Right cardiac atrium (tissue), 5 donors: ENCODE data around the gene VSIR. TPM values are rescaled to one million over a fixed set of nuclear protein-coding genes. Genes with fewer than 3 reads are reported as not detected.

Source experiments
- ATAC-seq, 2 donors: fragments of 200-7000 bp; cut with Tn5 transposase; one replicate each; pipeline versions ENCODE4 v1.8.0 to v1.9.1; 2020; ENCODE audit warnings: moderate library complexity in 2 of 2, mild to moderate bottlenecking in 1 of 2
- DNase-seq, 3 donors: peaks; one replicate each; pipeline ENCODE4 v3.0.0-alpha.2; 2020
- H3K27ac ChIP-seq: one replicate; pipeline ENCODE4 v1.5.1; 2013; ENCODE audit warnings: mild to moderate bottlenecking, low read length, control low read depth, moderate library complexity
- H3K27me3 ChIP-seq: one replicate; pipeline ENCODE4 v1.6.1; 2013; ENCODE audit not compliant: control insufficient read depth, insufficient read depth
- H3K4me1 ChIP-seq: one replicate; pipeline ENCODE4 v1.6.1; 2013; ENCODE audit warnings: low read length; ENCODE audit not compliant: control insufficient read depth, insufficient read depth
- H3K4me3 ChIP-seq: one replicate; pipeline ENCODE4 v1.5.1; 2013; ENCODE audit warnings: low read length, control low read depth
- H3K9me3 ChIP-seq: one replicate; pipeline ENCODE4 v1.6.1; 2013; ENCODE audit warnings: low read length; ENCODE audit not compliant: control insufficient read depth
- WGBS: extraction: QIAGEN DNeasy Blood & Tissue Kit; methylation state at CpG from one replicate; pipeline ENCODE4 v1.1.7; 2013; 5-methylcytosine and 5-hydroxymethylcytosine counted together
- intact Hi-C, 4 donors: fragments of 100-400 bp; cut with DNase I; formaldehyde crosslinking; loops; one replicate each; pipeline versions ENCODE4 v1.11.0 to v1.14.0; 2022 to 2023
- polyA plus RNA-seq: library from polyadenylated mRNA; stranded (reverse); fragments of 200-250 nt; gene quantifications from one replicate; pipeline ENCODE4 v1.2.3, GENCODE V29; 2013
- total RNA-seq, 4 donors: library from RNA; stranded (reverse); fragmentation: NEBNext Ultra II Directional; extraction: Animal tissue kit (Norgen Biotek cat#: 25700); gene quantifications; one replicate each; pipeline ENCODE4 v1.2.1, GENCODE V29; 2021
- donor health status: healthy with polysubstance abuse.
- donor health status: DM: no; HTN: yes; CAD: no.
- donor health status: DM: no; HTN: no; CAD: no.
- donor health status: DM: no; HTN: yes; CAD: no; lungs with severe emphysema.
- donor health status: DM: yes; HTN: yes; CAD: no.

Gene VSIR
- total and polyA plus RNA-seq, 5 donors: 29.3 to 55.1 (median 36.8) TPM

DNA sequence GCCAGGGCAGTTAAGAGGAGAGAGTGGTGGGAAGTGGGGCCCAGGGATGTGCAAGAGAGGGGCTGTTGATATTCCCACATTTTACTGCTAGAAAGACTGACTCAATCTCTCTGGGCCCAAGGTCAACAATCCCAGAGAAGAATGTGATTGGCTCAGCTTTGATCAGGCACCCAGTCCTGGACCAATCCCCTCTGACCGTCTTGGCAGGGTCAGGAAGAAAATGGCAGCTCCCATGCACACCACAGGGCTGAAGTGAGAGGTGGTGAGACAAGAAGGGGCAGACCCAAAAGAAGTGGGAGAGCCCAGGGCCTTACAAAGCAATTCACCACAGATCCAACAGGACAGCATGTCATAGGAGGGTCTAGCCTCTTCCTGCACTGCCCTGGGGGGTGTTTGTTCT is 50.5 kb downstream of the VSIR start:
- Histone ChIP-seq H3K4me1 (peaks cover 18% of the 10 kb centered on the region), H3K27me3 (no peaks in the 10 kb centered on the region), H3K4me3 (no peak overlapping the region), H3K9me3 (no peaks in the 10 kb centered on the region), H3K27ac (no peak overlapping the region)
- ATAC-seq (no peak), DNase-seq (no peak)
- intact Hi-C loops: no loop called here
- 80% methylated on average over 1 of the region's 1 CpG for WGBS

- H3K4me3 ChIP-seq: no peak overlapping the region
- H3K27me3 ChIP-seq: no peaks in the 10 kb centered on the region
- no peak overlapping the region for H3K27ac ChIP-seq
- no peak for ATAC-seq
- intact Hi-C loops: no loop called here
- peak in 1 of 3 donors; percentile 35 for DNase-seq
- peaks cover 12% of the 10 kb centered on the region for H3K4me1 ChIP-seq
- H3K9me3 ChIP-seq: no peaks in the 10 kb centered on the region
- WGBS: 95% methylated on average over 6 of the region's 6 CpGs
Observed at GRCh38 chr10:71721313-71721712, 52.0 kb downstream of the VSIR start.

DNA sequence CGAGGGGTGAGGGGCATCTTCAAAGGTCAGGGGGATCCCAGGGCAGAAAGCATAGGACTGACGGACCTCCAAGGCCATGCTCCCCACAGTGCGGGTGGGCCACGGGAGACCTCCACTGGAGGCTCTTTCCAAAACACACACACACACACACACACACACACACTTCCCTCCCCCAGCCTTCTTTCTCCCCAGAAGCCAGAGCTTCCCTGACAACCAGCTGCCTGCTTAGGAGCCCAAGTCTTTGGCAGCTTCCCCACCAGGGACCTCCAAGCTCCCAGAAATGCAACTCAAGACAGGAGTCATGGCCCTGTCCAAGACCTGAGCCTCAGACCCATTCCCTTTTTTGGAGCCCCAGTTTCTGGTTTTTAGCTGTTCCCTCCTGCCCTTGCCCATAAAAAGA is 53.0 kb downstream of the VSIR start:
- H3K9me3 ChIP-seq: no peaks in the 10 kb centered on the region
- DNase-seq (peak in 1 of 3 donors; percentile 56), ATAC-seq (no peak)
- intact Hi-C loops: no loop called here
- 86% methylated on average over 4 of the region's 4 CpGs for WGBS
- peaks cover 14% of the 10 kb centered on the region for H3K4me1 ChIP-seq
- H3K4me3 ChIP-seq: no peak overlapping the region
- H3K27me3 ChIP-seq: no peaks in the 10 kb centered on the region
- H3K27ac ChIP-seq: no peak overlapping the region

DNA sequence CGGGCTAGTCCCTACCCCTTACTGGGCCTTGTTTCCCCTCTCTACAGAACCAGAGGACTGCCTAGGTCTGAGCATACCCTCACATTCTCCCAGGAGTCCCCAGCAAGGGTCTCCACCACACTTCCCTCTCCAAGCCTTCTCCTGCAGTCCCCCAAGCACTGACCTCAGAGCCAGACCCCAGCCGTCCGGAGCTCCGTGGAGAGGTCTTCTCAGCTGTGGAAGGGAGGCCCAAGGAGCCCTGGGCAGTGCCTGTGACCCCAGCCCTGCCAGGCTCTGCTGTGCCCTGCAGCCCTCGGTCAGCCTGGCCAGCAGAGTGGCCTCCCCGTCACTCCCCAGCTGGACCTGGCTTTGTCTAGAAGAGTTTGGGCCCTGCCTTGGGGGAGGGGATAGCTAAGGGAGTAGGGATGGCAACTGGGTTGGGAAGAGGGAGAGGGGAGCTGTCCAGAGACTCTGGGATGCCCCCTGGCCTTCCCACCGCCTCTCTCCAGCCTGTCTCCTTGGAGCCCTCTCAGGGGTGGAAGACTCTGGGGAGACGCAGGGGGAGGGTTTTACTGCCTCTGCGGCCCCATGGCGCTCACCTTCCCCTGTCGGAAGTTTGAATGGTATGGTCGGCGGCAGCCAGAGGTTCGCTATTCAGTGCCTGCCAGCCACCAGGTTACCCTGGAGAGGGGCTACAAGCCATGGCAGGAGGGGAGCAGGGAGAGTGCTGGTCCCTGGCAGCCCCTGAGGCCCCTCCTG is 53.7 kb downstream of the VSIR start, which contains the start of gene C10orf105:
Gene C10orf105 (minus strand): TSS at position 315 of the 738 bp plus-strand sequence. CDS start 3,441 bp downstream, outside the sequence.
- H3K27ac ChIP-seq: peak within 1 kb of the TSS; percentile 74
- H3K27me3 ChIP-seq: no peaks in the 10 kb centered on the region
- intact Hi-C loops: loop anchor here in 1 of 4 donors (5.0 kb wide), 1 partner anchor 53 kb away; the partner anchor contains the start of gene VSIR
- 82% methylated on average over 14 of the region's 14 CpGs for WGBS
- H3K4me3 ChIP-seq: no peak within 1 kb of the TSS
- H3K4me1 ChIP-seq: peaks cover 19% of the 10 kb centered on the region
- ATAC-seq (peak; percentile 2), DNase-seq (peak in 2 of 3 donors; percentile 59 to 70)
- no peaks in the 10 kb centered on the region for H3K9me3 ChIP-seq

GRCh38 chr10:71719042-71719441 is 54.3 kb downstream of the VSIR start:
- Histone ChIP-seq H3K4me1 (peaks cover 25% of the 10 kb centered on the region), H3K27me3 (no peaks in the 10 kb centered on the region), H3K9me3 (no peaks in the 10 kb centered on the region), H3K27ac (peak overlapping the region; percentile 74), H3K4me3 (no peak overlapping the region)
- DNase-seq (peak; percentile 81 to 94 (median 94)), ATAC-seq (peak; percentile 64 to 76)
- WGBS: 33% methylated on average over 7 of the region's 7 CpGs
- intact Hi-C loops: loop anchor here in 1 of 4 donors (5.0 kb wide), 1 partner anchor 53 kb away; the partner anchor contains the start of gene VSIR

- intact Hi-C loops: loop anchor here in 1 of 4 donors (5.0 kb wide), 1 partner anchor 54 kb away; the partner anchor contains the start of gene VSIR
- Histone ChIP-seq H3K4me1 (peaks cover 30% of the 10 kb centered on the region), H3K27me3 (no peaks in the 10 kb centered on the region), H3K9me3 (no peaks in the 10 kb centered on the region), H3K27ac (peak overlapping the region; percentile 60), H3K4me3 (no peak overlapping the region)
- WGBS: 69% methylated on average over 10 of the region's 10 CpGs
- DNase-seq (peak; percentile 50 to 79 (median 69)), ATAC-seq (peak in 1 of 2 donors; percentile 9)
Observed at GRCh38 chr10:71718165-71718698, 55.1 kb downstream of the VSIR start.

- DNase-seq (peak in 2 of 3 donors; percentile 62 to 73), ATAC-seq (no peak)
- intact Hi-C loops: loop anchor here in 1 of 4 donors (5.0 kb wide), 1 partner anchor 55 kb away; the partner anchor contains the start of gene VSIR
- 54% methylated on average over 2 of the region's 2 CpGs for WGBS
- H3K27me3 ChIP-seq: no peaks in the 10 kb centered on the region
- no peak overlapping the region for H3K4me3 ChIP-seq
- H3K27ac ChIP-seq: peak overlapping the region; percentile 3
- no peaks in the 10 kb centered on the region for H3K9me3 ChIP-seq
- peaks cover 33% of the 10 kb centered on the region for H3K4me1 ChIP-seq
Observed at GRCh38 chr10:71717551-71717951, 55.8 kb downstream of the VSIR start.

DNA sequence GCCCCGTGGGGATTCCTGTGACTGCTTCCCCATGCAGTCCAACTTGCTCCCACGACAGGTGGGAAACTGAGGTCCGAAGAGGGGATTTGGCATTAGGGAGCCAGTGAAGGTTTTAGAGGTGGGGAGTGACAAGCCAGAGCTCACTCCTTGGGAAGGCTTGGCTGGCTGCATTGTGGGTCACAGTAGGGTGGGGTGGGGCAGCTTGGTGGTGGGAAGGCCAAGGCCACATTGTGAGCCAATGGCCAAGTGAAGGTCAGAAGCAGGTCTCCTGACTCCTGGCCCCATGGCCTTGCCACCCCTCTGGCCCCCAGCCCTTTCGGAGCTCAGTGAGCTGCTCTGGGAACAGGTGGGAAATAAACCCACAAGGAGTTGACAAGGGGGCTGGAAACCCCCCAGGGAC is 56.3 kb downstream of the VSIR start:
- Histone ChIP-seq H3K4me1 (peaks cover 34% of the 10 kb centered on the region), H3K27me3 (no peaks in the 10 kb centered on the region), H3K27ac (peak overlapping the region; percentile 3), H3K9me3 (no peaks in the 10 kb centered on the region), H3K4me3 (no peak overlapping the region)
- WGBS: 85% methylated on average over 4 of the region's 4 CpGs
- ATAC-seq (no peak), DNase-seq (peak in 2 of 3 donors; percentile 58 to 65)
- intact Hi-C loops: loop anchor here in 1 of 4 donors (5.0 kb wide), 1 partner anchor 55 kb away; the partner anchor contains the start of gene VSIR

DNA sequence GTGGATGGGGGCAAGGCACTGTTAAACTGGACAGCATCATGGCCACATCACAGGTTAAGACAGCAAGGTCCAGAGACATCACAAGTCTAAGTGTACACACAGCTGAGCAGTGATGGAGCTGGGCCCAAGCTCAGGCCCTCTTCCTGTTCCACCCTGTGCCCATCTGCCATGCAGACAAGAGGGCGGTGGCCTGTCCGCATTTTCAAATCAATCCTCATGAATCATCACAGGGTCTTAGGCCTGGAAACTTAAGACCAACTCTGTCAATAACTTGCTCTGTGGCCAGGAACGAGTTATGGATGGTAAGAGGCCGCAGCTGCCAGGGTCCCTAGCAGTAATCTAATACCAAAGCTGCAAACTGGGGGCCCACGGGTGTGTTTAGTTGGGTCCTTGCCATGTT is 56.9 kb downstream of the VSIR start:
- H3K4me1 ChIP-seq: peaks cover 34% of the 10 kb centered on the region
- intact Hi-C loops: loop anchor here in 1 of 4 donors (5.0 kb wide), 1 partner anchor 56 kb away; the partner anchor contains the start of gene VSIR
- H3K9me3 ChIP-seq: no peaks in the 10 kb centered on the region

GRCh38 chr10:71715860-71716259 is 57.5 kb downstream of the VSIR start:
- H3K27ac ChIP-seq: no peak overlapping the region
- H3K9me3 ChIP-seq: no peaks in the 10 kb centered on the region
- no peak overlapping the region for H3K4me3 ChIP-seq
- WGBS: 95% methylated on average over 20 of the region's 20 CpGs
- no peaks in the 10 kb centered on the region for H3K27me3 ChIP-seq
- H3K4me1 ChIP-seq: peaks cover 34% of the 10 kb centered on the region
- ATAC-seq (no peak), DNase-seq (peak in 2 of 3 donors; percentile 57 to 59)
- intact Hi-C loops: loop anchor here in 1 of 4 donors (5.0 kb wide), 1 partner anchor 56 kb away; the partner anchor contains the start of gene VSIR

More for the DNA sequence above, 56.9 kb downstream of the VSIR start:
- no peak for ATAC-seq
- 85% methylated on average over 5 of the region's 5 CpGs for WGBS
- peak in 2 of 3 donors; percentile 38 to 45 for DNase-seq
- Histone ChIP-seq H3K27me3 (no peaks in the 10 kb centered on the region), H3K4me3 (no peak overlapping the region), H3K27ac (no peak overlapping the region)

- intact Hi-C loops: loop anchor here in 1 of 4 donors (5.0 kb wide), 1 partner anchor 57 kb away; the partner anchor contains the start of gene VSIR
- WGBS: 86% methylated on average over 8 of the region's 8 CpGs
- no peak for ATAC-seq
- H3K27me3 ChIP-seq: no peaks in the 10 kb centered on the region
- H3K4me1 ChIP-seq: peaks cover 34% of the 10 kb centered on the region
- DNase-seq: peak in 2 of 3 donors; percentile 56 to 66
- no peaks in the 10 kb centered on the region for H3K9me3 ChIP-seq
- no peak overlapping the region for H3K4me3 ChIP-seq
- no peak overlapping the region for H3K27ac ChIP-seq
Observed at GRCh38 chr10:71715026-71715425, 58.3 kb downstream of the VSIR start.
